Islet of Langerhans (tissue), 1 donor: Measurements from ENCODE around the gene RHEX.
"Not testable (repeated sequence)": the region's sequence is repeated elsewhere in the genome, so short reads cannot be mapped to it uniquely, and the experiment has no call there.

Source experiments
- FAIRE-seq: peaks from one replicate; lab custom pipeline; 2011; peaks lifted over from hg19 to GRCh38; lab: Jason Lieb, UNC

RHEX gene

DNA sequence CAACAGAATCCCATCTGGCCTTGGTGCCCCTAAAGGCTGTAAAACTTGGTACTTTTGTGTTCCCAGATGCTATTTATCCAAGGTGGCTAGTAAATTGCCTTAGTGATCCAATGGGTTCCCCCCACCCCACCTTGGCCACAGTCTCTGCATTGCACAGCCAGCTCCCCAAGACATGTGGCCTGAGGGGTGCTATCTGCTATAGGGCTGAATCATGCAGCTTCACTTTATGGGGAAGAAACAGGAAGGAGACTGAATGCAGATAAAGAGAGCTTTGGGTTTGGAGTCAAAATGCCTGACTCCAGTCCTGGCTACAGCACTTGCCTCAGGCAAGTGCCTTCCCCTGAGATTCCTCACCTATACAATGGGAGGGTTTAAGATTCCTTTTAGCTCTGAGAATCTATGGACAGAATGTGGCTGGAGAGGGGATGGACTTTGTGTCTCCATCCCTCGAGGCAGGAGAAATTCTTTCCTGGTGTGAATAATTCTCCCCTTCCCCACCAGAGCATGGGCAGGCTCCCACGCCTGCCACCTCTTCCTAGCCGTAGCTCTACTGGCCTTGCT lies 6.5 kb downstream of the RHEX start:
- no peak for FAIRE-seq

DNA sequence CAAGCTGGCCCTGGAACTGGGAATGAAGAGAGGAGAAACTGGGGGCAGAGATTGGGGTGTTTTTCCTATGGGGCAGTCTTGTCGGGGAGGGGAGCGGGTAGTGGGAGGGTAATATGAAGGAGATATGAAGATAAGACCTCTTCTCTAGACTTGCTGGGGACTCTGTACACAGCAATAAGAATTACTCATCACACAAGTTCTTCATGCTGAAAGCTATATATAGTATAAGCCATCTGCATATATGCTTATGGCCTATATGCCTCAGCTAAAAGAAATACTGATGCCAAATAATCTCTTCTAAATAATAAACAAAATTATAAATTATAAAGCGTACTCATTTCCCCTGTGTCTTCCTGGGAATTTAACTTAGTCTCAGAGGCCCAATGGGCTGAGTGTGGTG lies 7.9 kb downstream of the RHEX start:
- no peak for FAIRE-seq

DNA sequence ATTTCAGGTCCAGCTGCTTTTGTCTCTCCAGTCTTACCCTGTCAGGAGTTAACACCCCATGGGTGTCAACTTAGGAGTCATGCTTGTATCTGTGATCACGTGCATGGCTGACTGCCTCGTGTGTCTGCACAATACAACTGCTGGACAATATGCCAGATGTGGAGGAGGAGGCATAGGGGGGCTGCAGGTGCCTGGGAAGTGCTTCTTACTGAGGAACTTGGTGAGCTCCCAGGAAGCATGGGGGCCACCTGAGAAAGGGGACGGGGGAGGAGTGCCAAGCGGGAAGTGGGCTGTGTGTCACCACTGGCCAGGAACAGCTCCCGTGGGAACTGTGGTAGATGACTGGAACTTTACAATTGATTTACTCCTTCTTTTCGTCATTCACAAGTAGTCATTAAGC lies 9.5 kb downstream of the RHEX start:
- FAIRE-seq: no peak

DNA sequence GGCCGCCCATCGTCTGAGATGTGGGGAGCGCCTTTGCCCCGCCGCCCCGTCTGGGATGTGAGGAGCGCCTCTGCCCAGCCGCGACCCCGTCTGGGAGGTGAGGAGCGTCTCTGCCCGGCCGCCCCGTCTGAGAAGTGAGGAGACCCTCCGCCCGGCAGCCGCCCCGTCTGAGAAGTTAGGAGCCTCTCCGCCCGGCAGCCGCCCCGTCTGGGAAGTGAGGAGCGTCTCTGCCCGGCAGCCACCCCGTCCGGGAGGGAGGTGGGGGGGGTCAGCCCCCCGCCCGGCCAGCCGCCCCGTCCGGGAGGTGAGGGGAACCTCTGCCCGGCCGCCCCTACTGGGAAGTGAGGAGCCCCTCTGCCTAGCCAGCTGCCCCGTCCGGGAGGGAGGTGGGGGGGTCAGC lies 11.0 kb downstream of the RHEX start:
- FAIRE-seq: not testable (repeated sequence)

DNA sequence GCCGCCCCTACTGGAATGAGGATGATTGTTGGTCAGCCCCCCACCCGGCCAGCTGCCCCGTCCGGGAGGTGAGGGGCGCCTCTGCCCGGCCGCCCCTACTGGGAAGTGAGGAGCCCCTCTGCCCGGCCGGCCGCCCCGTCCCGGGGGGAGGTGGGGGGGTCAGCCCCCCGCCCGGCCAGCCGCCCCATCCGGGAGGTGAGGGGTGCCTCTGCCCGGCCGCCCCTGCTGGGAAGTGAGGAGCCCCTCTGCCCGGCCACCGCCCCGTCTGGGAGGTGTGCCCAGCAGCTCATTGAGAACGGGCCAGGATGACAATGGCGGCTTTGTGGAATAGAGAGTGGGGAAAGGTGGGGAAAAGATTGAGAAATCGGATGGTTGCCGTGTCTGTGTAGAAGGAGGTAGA lies 11.5 kb downstream of the RHEX start:
- not testable (repeated sequence) for FAIRE-seq

DNA sequence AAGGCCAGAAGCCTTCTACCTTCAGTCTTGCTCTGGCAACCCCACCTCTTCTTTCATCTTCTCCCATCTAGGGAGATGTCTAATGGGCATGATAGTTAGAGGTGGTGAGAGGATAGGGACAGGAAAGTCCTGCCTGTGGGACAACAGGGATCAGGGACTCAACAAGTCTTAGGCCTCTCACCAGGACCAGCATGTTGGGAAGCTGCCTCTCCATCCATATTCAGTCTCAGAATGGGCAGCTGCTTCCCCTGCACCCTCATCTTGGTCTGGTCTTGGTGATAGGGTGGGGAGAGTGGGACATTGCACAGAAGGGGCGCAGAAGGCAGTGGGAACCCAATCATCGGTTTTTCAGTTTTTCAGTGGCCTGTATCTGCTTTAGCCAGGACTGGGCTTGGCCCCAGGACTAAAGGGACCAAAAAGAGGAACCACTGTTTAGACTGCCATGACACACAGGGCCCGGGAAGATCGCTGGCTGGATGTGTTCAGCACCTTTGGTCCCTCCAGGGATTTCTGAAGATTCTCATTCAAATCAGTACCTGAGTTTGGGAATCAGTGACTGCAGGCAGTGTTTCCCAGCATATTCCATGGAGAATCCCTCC lies 12.7 kb downstream of the RHEX start:
- no peak for FAIRE-seq

DNA sequence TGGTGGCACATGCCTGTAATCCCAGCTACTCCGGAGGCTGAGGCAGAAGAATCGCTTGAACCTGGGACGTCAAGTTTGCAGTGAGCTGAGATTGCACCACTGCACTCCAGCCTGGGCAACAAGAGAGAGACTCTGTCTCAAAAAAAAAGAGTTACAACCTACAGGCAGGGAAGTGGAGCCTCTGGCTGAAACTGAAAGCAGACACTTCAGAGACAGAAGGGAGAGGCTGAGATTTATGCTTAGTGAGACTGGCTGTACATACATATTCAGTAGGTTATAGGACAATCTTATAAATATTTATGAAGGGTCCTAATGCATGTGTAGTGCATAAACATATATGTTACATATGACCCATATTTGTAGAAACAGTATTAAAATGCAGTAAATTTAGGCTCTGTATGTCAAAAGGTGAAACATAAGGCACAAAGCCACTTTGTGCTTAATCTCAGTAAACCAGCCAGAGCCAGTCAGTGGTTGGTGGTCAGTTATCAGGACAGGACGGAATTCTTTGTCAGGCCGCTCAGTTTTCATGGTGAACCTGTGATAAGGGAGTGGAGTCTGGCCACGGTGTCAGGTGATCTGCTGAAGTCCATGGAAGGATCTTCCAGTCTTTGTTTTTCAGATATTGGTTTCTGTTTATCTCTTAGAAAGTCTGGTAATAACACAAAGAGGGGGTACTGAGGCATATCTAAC lies 13.7 kb downstream of the RHEX start:
- no peak for FAIRE-seq

DNA sequence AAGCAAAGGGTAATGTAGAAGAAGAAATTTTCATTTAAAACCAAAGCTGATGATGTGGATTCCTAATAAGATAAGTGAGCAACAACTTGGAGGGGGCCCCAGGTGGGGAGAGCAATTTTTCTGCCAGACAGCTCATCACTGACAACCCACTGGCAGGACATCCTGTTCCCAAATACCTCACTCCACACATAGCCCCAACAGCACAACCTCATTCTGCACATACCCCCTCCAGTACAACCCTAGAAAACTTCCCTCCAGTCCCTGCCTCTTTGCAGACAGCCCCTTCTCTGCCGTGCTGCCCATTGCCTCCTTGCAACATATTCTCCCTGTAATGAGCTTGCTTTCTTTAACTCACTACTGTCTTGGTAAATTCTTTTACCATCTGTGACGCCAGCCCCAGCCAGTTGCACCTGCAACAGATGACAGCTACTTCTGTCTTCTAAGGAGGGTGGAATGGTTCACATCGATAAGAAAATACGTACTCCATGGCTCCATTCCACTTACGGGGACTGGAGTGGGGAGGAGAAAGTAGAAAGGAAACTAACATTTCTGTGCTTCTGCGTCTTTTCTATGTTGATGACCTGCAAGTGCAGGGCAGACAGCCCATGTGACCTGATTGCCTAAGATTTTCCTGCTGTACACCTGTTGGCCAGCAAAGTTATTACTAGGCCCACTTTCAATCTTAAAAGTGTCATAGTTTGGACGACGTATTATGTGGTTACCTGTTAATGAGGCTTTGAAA lies 14.7 kb downstream of the RHEX start:
- no peak for FAIRE-seq

DNA sequence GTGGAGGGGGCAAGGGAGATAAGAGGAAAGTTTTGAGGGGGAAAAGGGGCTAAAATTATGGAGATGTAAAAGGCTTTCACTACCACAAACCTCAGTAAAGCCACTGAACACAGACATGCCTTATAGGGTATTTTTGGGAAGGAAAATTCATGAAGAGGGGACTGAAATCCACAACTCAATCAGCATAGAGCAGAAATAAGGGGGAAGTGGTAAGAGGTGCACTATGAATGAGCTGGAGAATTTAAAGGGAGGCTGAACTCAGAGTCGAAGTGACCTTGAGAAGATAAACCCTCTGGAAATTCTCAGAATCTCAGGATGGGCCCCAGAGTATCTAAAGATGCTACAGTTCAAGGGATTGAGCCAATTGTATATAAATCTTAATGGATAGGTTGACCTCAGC lies 15.3 kb downstream of the RHEX start:
- FAIRE-seq: no peak

DNA sequence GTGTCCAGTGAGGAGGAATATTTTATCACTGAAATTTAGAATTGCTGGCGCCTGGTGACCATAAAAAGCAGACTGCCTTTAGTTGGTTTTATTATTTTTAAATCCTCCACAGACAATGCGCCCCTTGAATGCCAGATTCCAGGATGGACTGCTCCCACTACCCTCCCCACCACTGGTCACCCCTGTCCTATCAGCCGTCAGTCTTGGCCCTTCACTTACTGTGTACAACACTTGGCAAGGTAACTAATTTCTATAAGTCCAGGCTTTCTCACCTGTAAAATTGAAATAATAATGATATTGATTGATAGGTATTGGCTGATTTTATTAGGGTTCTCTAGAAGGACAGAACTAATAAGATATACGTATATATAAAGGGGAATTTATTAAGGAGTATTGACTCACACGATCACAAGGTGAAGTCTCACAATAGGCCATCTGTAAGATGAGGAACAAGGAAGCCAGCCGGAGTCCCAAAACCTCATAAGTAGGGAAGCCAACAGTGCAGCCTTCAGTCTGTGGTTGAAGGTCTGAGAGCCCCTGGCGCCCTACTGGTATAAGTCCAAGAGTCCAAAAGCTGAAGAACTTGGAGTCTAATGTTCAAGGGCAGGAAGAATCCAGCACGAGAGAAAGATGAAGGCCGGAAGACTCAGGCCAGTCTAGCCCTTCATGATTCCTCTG lies 17.8 kb downstream of the RHEX start:
- no peak for FAIRE-seq

DNA sequence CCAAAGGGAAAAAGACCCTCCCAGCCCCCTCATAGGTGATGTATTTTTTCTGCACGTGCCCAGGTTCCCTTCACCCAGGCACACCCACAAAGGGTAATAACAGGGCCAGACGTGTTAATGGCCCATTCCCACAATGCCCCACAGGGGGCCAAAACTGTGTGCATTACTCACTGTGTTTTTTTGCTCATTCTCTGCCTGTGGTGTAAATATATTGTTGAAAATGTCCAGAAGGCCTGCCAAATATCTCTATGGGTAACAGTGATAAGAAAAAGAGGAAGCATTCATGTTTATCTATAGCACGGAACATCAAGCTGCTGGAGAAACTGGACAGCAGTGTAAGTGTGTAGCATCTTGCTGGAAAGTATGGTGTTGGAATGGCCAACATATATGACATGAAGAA lies 21.9 kb downstream of the RHEX start:
- FAIRE-seq: no peak

DNA sequence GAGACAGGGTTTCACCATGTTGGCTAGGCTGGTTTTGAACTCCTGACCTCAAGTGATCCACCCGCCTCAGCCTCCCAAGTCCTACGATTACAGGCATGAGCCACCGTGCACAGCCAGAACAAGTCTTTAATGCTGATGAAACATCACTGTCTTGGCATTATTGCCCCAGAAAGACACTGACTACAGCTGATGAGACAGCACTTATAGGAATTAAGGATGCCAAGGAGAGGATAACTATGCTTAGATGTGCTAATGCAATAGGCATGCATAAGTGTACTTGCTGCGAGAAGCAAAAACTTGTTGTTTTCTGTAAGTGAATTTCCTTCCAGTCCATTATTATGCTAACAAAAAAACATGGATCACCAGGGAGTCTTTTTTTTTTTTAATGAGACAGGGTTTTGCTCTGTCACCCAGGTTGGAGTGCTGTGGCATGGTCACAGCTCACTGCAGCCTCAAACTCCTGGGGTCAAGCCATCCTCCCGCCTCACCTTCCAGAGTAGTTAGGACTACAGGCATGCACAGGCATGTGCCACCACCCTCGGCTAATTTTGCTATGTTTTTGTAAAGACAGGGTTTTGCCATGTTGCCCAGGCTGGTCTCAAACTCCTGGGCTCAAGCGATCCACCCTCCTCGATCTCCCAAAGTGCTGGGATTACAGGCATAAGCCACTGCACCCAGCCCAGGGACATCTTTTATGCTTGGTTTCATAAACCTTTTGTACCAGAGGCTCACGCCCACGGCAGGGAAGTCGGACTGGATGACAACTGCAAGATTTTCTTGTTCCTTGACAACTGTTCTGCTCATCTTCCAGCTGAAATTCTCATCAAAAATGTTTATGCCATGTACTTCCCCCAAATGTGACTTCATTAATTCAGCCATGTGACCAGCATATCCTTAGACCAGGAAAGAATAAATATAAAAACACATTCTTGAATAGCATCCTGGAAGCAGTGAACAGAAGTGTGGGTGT lies 23.1 kb downstream of the RHEX start:
- FAIRE-seq: no peak

DNA sequence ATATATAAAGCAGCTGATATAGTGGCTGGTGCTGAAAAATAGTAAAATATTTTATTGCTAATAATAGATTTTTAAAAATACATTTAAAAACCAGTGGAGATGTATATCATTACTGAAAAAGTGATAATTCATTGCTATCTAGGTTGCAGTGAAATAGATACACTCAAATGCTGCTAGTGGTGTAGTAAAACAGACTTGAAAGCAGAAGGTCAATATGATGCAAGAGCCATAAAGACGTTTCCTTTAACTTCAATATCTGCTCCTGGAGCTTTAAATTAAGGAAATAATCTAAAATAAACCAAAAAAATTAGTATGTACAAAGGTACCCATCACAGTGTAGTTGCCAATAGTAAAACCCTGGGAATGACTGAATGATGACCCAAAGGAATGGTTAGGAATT lies 26.2 kb downstream of the RHEX start:
- no peak for FAIRE-seq

DNA sequence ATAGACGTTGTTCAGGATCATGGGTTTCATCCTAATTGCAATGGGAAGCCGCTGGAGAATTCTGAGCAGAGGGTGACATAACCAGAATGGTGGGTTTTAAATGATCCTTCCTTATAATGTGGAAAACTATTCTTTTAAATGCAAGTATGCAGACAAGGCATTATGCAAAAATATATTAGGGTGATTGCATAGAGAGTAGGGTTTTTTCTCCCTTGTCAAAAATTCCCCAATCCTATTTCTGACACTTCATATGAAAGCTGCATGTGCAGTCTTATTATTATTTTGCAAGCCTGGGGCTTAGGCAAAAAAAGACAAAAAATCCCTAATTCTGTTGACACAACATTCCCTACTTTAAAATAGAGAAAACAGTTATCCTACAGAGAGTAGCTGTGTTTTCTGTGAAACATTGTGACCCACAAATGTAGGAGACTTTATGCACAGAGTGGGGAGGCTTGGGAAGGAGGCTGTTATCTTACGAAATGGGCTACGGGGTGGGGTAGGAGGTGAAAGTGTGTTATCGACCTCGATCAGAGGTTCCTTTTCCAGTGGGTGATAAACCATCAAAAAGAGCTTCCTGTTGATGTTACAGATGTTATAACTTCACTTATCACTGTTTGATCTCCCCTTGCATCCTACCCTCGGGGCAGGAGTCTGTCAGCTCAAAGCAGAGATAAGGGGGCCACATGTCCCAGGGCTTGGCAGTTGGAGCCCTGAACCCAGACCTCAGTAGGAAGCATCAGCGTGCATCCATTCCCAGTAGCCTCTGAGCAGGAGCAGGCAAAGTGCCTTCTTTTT lies 27.2 kb downstream of the RHEX start:
- FAIRE-seq: no peak

DNA sequence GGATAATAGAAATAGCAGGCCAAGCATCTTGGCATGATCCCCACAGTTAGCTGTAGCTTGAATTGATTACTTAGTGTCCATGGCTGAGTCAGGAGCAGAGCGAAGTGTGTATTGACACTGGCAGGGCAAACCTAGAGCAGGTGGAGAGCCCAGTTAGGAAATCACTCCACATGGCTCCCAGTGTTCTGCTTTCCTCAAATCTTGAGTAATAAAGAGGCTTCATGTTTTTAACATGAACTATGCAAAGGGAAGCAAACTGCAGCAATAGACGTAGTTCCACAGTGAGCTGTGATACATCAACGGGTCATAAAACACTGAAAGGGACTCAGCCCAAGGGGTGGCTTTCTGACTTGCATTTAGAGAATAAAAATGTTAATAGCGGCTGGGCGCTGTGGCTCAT lies 28.9 kb downstream of the RHEX start:
- FAIRE-seq: no peak

DNA sequence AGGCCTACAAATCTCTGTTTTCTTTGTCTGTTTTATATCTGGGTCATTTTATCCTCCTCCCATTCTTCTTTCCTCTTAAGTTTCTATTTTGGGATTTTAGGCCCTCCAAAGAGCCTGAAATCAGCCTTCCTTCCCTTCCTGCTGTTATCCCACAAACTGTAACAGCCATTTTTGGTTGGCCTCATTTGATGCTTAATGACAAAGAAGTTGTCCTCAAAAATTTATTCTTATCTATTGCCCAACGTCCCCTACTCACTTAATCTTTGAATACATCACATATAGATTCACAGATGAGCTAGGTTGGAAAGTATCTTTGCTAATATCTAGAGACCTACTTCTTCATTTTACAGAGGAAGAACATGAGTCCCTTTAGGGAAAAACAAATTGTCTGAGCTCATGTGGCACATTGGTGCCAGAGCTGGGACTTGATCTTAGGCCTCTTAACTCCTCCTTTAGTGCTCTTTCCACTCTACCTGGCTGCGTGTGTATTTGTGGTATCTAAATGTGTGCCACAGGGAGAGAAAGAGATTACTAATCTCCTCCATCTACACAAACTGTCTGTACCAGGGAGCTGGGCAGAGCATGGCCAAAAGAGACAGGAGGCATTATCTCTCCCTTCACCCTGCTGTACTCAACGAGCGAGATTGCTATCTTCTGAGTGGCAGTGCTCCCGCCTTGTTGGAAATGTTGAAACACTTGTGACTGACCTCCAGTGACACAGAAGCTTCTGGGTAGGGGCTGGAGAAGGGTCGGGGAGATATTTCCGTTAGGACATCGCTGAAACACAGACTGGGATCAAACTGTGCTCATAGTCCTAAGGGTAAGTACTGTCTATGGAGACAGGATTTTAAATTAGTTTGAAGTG lies 30.1 kb downstream of the RHEX start:
- no peak for FAIRE-seq

DNA sequence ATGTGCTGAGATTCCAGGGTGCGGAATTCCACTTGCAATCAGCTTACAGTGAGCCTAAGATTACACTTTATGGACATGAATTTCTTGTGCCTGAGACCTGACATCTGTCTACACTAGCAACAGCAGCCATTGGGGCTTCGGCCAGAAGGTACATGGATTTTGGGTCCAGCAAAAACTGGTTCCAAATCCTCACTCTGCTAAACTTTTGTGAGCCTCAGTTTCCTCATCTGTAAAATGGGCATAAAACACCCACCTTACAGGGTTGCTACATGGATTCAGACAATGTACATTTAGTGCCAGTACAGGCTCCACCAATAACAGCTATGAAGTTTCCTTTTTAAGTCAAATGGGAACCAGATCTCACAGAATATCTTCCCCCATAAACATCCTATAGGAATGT lies 30.8 kb downstream of the RHEX start:
- no peak for FAIRE-seq

DNA sequence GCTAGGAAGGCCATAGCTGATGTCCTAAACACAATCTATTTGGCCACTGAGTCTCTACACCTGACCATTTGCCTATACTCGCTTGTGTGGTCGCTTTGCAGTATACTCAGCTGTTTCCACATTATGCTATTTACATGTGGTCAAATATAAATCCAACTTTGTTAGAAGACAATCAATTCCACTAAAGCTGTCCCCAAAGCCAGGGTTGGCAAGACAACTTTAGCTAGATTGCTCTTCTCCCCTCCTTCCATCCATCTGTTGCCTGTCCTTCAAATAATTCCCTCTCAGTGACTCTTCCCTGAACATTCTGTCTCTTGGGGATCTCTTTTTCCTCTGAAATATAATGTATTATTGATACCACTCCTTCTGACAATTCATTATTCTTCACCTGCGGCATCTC lies 34.1 kb downstream of the RHEX start:
- FAIRE-seq: no peak

DNA sequence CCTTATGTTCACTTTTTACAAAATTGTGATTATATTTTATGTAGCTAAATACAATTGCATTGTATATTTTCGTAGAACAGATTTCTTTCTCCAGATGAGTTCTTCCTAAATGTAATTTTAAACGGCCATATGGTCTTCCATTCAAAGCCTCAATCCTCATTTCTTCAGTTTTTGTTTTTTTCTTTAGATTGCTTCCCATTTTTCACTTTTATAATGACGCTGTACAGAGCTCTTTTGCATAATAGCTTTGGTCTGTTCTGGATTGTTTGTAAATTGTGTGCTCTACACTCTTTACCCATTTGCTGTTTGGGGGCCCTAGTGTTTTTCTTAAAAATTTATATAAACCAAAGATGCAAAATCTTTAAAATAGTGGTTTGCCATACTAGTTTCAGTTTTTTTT lies 36.4 kb downstream of the RHEX start:
- FAIRE-seq: no peak

DNA sequence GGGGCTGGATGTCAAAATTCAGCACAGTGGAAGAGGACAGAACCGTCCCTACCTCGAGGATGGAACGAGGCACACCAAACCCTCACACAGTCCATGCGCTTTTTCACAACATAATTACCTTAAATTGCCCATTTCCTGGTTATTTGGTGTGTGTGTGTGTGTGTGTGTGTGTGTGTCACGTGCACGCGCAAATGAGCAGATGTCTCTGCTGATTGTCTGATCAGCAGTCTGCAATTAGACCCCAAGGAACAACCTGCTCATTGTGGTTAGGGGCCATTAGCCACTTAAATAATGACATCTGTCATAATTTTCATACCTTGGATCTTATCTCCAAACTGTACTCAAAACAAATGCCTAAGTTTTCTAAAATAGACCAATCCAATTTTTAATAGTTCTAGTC lies 41.1 kb downstream of the RHEX start:
- FAIRE-seq: no peak
